GM23338 (cell line): ENCODE results near the gene EVI5.
A peak's percentile ranks its signal among the peaks of the same experiment; 100 is the strongest.

Experiments used
- CREB1 ChIP-seq: fragments of 250-450 bp; sonication (Bioruptor Pico); IDR thresholded peaks from 2 replicates; pipeline ENCODE4 v1.5.0; 2020; ENCODE audit warnings: low read depth, mild to moderate bottlenecking, moderate library complexity
- EZH2 ChIP-seq: fragments of 200-600 bp; sonication (generic); IDR thresholded peaks from one replicate; pipeline ENCODE4 v1.8.0; 2017; ENCODE audit warnings: antibody characterized with exemption, mild to moderate bottlenecking, low read depth; ENCODE audit not compliant: unreplicated experiment
- EZH2phosphoT487 ChIP-seq: fragments of 200-600 bp; sonication (generic); IDR thresholded peaks from one replicate; pipeline ENCODE4 v1.8.1; 2018; ENCODE audit warnings: antibody characterized with exemption; ENCODE audit not compliant: unreplicated experiment
- JUNB ChIP-seq: IDR thresholded peaks from one replicate; pipeline ENCODE4 v1.6.1; 2016; ENCODE audit warnings: antibody characterized with exemption; ENCODE audit not compliant: unreplicated experiment
- NANOG ChIP-seq: IDR thresholded peaks from 2 replicates; pipeline ENCODE4 v1.6.1; 2016; ENCODE audit warnings: antibody characterized with exemption, borderline replicate concordance
- POLR2AphosphoS5 ChIP-seq: IDR thresholded peaks from 2 replicates; pipeline ENCODE4 v1.6.1; 2016; ENCODE audit warnings: antibody characterized with exemption, low read depth
- STAT1 ChIP-seq: IDR thresholded peaks from one replicate; pipeline ENCODE4 v1.6.1; 2016; ENCODE audit warnings: antibody characterized with exemption; ENCODE audit not compliant: unreplicated experiment
- ZNF331 ChIP-seq: fragments of 250-450 bp; sonication (Bioruptor Pico); IDR thresholded peaks from 2 replicates; pipeline ENCODE4 v1.5.0; 2020; ENCODE audit warnings: low read depth, mild to moderate bottlenecking, moderate library complexity
- TF ChIP-seq, protein P1 (sequence below), 2 experiments: fragments of 200-600 bp in 1 of 2; sonication (generic) in 1 of 2; conservative IDR thresholded peaks; 2 replicates each; pipeline versions ENCODE4 v1.5.1 to v1.6.1; 2016 to 2017; ENCODE audit warnings: antibody characterized with exemption in 2 of 2, low read depth in 2 of 2, mild to moderate bottlenecking in 2 of 2, moderate library complexity in 1 of 2
- TF ChIP-seq, protein P2 (sequence below): IDR thresholded peaks from one replicate; pipeline ENCODE4 v1.6.1; 2018; ENCODE audit warnings: antibody characterized with exemption; ENCODE audit not compliant: unreplicated experiment
- TF ChIP-seq, protein P3 (sequence below): IDR thresholded peaks from 2 replicates; pipeline ENCODE4 v1.6.1; 2016; ENCODE audit warnings: antibody characterized with exemption
- TF ChIP-seq, protein P4 (sequence below): fragments of 250-450 bp; sonication (Bioruptor Pico); IDR thresholded peaks from 2 replicates; pipeline ENCODE4 v1.5.0; 2020; ENCODE audit warnings: mild to moderate bottlenecking, moderate library complexity

DNA sequence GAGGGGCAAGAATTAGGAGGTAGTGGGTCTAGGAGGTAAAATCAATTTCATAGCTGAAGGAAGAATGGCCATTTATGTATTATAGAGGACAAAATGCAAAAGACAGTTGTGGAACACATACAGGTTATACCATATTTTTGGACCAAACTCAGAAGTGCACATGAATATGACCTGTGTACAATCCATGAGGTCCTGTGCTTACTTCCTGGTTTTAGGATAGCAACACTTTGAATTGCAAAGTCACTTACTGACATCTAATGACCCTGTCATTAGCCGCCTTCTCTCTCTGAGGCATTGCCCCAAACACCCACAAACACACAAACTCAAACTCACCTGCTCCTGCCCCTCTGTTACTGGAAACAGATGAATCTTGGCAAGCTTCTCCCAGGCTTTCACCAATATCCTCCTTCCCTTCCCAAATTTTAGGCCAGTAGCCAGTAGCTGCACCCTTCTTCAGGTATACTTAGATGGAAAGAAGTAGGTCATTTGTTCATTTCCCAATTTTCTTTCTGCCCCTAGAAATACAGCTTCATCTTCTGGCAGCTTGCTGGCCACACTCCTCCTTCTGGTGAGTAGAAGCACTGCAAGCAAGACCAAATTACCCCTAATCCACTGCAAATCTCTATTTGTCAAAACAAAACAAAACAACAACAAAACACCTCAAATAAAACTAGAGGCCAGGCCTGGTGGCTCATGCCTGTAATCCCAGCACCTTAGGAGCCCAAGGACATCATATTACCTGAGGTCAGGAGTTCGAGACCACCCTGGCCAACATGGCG lies 33.3 kb upstream of the EVI5 start:
- TF ChIP-seq, protein P1, sequence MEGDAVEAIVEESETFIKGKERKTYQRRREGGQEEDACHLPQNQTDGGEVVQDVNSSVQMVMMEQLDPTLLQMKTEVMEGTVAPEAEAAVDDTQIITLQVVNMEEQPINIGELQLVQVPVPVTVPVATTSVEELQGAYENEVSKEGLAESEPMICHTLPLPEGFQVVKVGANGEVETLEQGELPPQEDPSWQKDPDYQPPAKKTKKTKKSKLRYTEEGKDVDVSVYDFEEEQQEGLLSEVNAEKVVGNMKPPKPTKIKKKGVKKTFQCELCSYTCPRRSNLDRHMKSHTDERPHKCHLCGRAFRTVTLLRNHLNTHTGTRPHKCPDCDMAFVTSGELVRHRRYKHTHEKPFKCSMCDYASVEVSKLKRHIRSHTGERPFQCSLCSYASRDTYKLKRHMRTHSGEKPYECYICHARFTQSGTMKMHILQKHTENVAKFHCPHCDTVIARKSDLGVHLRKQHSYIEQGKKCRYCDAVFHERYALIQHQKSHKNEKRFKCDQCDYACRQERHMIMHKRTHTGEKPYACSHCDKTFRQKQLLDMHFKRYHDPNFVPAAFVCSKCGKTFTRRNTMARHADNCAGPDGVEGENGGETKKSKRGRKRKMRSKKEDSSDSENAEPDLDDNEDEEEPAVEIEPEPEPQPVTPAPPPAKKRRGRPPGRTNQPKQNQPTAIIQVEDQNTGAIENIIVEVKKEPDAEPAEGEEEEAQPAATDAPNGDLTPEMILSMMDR (conservative IDR thresholded peaks at IDR 0.05; ENCODE audit: low read depth in 2 of 2), result peak; percentile 74 to 77
- no peak for TF ChIP-seq STAT1
- TF ChIP-seq, protein P2, sequence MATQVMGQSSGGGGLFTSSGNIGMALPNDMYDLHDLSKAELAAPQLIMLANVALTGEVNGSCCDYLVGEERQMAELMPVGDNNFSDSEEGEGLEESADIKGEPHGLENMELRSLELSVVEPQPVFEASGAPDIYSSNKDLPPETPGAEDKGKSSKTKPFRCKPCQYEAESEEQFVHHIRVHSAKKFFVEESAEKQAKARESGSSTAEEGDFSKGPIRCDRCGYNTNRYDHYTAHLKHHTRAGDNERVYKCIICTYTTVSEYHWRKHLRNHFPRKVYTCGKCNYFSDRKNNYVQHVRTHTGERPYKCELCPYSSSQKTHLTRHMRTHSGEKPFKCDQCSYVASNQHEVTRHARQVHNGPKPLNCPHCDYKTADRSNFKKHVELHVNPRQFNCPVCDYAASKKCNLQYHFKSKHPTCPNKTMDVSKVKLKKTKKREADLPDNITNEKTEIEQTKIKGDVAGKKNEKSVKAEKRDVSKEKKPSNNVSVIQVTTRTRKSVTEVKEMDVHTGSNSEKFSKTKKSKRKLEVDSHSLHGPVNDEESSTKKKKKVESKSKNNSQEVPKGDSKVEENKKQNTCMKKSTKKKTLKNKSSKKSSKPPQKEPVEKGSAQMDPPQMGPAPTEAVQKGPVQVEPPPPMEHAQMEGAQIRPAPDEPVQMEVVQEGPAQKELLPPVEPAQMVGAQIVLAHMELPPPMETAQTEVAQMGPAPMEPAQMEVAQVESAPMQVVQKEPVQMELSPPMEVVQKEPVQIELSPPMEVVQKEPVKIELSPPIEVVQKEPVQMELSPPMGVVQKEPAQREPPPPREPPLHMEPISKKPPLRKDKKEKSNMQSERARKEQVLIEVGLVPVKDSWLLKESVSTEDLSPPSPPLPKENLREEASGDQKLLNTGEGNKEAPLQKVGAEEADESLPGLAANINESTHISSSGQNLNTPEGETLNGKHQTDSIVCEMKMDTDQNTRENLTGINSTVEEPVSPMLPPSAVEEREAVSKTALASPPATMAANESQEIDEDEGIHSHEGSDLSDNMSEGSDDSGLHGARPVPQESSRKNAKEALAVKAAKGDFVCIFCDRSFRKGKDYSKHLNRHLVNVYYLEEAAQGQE, result no peak
- TF ChIP-seq EZH2, result no peak
- no peak for TF ChIP-seq EZH2phosphoT487
- no peak for TF ChIP-seq POLR2AphosphoS5
- TF ChIP-seq, protein P3, sequence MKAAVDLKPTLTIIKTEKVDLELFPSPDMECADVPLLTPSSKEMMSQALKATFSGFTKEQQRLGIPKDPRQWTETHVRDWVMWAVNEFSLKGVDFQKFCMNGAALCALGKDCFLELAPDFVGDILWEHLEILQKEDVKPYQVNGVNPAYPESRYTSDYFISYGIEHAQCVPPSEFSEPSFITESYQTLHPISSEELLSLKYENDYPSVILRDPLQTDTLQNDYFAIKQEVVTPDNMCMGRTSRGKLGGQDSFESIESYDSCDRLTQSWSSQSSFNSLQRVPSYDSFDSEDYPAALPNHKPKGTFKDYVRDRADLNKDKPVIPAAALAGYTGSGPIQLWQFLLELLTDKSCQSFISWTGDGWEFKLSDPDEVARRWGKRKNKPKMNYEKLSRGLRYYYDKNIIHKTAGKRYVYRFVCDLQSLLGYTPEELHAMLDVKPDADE, result no peak
- no peak for TF ChIP-seq CREB1
- TF ChIP-seq JUNB, result no peak
- TF ChIP-seq NANOG, result no peak
- TF ChIP-seq ZNF331 (CRISPR knock-in tag), result no peak
- TF ChIP-seq, protein P4, sequence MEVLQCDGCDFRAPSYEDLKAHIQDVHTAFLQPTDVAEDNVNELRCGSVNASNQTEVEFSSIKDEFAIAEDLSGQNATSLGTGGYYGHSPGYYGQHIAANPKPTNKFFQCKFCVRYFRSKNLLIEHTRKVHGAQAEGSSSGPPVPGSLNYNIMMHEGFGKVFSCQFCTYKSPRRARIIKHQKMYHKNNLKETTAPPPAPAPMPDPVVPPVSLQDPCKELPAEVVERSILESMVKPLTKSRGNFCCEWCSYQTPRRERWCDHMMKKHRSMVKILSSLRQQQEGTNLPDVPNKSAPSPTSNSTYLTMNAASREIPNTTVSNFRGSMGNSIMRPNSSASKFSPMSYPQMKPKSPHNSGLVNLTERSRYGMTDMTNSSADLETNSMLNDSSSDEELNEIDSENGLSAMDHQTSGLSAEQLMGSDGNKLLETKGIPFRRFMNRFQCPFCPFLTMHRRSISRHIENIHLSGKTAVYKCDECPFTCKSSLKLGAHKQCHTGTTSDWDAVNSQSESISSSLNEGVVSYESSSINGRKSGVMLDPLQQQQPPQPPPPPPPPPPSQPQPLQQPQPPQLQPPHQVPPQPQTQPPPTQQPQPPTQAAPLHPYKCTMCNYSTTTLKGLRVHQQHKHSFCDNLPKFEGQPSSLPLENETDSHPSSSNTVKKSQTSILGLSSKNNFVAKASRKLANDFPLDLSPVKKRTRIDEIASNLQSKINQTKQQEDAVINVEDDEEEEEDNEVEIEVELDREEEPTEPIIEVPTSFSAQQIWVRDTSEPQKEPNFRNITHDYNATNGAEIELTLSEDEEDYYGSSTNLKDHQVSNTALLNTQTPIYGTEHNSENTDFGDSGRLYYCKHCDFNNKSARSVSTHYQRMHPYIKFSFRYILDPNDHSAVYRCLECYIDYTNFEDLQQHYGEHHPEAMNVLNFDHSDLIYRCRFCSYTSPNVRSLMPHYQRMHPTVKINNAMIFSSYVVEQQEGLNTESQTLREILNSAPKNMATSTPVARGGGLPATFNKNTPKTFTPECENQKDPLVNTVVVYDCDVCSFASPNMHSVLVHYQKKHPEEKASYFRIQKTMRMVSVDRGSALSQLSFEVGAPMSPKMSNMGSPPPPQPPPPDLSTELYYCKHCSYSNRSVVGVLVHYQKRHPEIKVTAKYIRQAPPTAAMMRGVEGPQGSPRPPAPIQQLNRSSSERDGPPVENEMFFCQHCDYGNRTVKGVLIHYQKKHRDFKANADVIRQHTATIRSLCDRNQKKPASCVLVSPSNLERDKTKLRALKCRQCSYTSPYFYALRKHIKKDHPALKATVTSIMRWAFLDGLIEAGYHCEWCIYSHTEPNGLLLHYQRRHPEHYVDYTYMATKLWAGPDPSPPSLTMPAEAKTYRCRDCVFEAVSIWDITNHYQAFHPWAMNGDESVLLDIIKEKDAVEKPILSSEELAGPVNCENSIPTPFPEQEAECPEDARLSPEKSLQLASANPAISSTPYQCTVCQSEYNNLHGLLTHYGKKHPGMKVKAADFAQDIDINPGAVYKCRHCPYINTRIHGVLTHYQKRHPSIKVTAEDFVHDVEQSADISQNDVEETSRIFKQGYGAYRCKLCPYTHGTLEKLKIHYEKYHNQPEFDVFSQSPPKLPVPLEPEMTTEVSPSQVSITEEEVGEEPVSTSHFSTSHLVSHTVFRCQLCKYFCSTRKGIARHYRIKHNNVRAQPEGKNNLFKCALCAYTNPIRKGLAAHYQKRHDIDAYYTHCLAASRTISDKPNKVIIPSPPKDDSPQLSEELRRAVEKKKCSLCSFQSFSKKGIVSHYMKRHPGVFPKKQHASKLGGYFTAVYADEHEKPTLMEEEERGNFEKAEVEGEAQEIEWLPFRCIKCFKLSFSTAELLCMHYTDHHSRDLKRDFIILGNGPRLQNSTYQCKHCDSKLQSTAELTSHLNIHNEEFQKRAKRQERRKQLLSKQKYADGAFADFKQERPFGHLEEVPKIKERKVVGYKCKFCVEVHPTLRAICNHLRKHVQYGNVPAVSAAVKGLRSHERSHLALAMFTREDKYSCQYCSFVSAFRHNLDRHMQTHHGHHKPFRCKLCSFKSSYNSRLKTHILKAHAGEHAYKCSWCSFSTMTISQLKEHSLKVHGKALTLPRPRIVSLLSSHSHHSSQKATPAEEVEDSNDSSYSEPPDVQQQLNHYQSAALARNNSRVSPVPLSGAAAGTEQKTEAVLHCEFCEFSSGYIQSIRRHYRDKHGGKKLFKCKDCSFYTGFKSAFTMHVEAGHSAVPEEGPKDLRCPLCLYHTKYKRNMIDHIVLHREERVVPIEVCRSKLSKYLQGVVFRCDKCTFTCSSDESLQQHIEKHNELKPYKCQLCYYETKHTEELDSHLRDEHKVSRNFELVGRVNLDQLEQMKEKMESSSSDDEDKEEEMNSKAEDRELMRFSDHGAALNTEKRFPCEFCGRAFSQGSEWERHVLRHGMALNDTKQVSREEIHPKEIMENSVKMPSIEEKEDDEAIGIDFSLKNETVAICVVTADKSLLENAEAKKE (CRISPR knock-in tag), result no peak
